ENCODE data around the gene PDIA6.

The PDIA6 gene

GRCh38 chr2:10812362-10813162, at the start of gene PDIA6:
Gene PDIA6, minus strand, starts transcription at chr2:10812785. Its CDS starts 89 bp downstream, at chr2:10812696.
- TF ChIP-seq GATA2 (IDR thresholded peaks at IDR 0.05; ENCODE audit: low read depth, low read length) (no peak), GATA3 (IDR thresholded peaks at IDR 0.05; ENCODE audit: low read depth, low read length) (no peak)

GRCh38 chr2:10862330-10862729, 49.7 kb upstream of the PDIA6 start:
- TF ChIP-seq GATA3 (IDR thresholded peaks at IDR 0.05; ENCODE audit: low read depth, low read length) (no peak), GATA2 (IDR thresholded peaks at IDR 0.05; ENCODE audit: low read depth, low read length) (no peak)

GRCh38 chr2:10861765-10862164, 49.2 kb upstream of the PDIA6 start:
- TF ChIP-seq GATA2 (IDR thresholded peaks at IDR 0.05; ENCODE audit: low read depth, low read length), result no peak
- TF ChIP-seq GATA3 (IDR thresholded peaks at IDR 0.05; ENCODE audit: low read depth, low read length), result no peak

- peak; percentile 72 for TF ChIP-seq GATA3 (IDR thresholded peaks at IDR 0.05; ENCODE audit: low read depth, low read length)
- TF ChIP-seq GATA2 (IDR thresholded peaks at IDR 0.05; ENCODE audit: low read depth, low read length), result peak; percentile 92
These were observed 48.3 kb upstream of the PDIA6 start for GRCh38 chr2:10860814-10861325.

- TF ChIP-seq GATA2 (IDR thresholded peaks at IDR 0.05; ENCODE audit: low read depth, low read length) (no peak), GATA3 (IDR thresholded peaks at IDR 0.05; ENCODE audit: low read depth, low read length) (no peak)
These were observed 47.7 kb upstream of the PDIA6 start for GRCh38 chr2:10860081-10860813.

GRCh38 chr2:10859278-10859677, 46.7 kb upstream of the PDIA6 start:
- no peak for TF ChIP-seq GATA2 (IDR thresholded peaks at IDR 0.05; ENCODE audit: low read depth, low read length)
- no peak for TF ChIP-seq GATA3 (IDR thresholded peaks at IDR 0.05; ENCODE audit: low read depth, low read length)

GRCh38 chr2:10848541-10848940, 36.0 kb upstream of the PDIA6 start:
- no peak for TF ChIP-seq GATA2 (IDR thresholded peaks at IDR 0.05; ENCODE audit: low read depth, low read length)
- TF ChIP-seq GATA3 (IDR thresholded peaks at IDR 0.05; ENCODE audit: low read depth, low read length), result no peak

- TF ChIP-seq GATA2 (IDR thresholded peaks at IDR 0.05; ENCODE audit: low read depth, low read length), result no peak
- TF ChIP-seq GATA3 (IDR thresholded peaks at IDR 0.05; ENCODE audit: low read depth, low read length), result no peak
These were observed 34.4 kb upstream of the PDIA6 start for GRCh38 chr2:10847008-10847407.

- TF ChIP-seq GATA3 (IDR thresholded peaks at IDR 0.05; ENCODE audit: low read depth, low read length) (no peak), GATA2 (IDR thresholded peaks at IDR 0.05; ENCODE audit: low read depth, low read length) (no peak)
These were observed 33.7 kb upstream of the PDIA6 start for GRCh38 chr2:10846110-10846861.

GRCh38 chr2:10845640-10846039, 33.1 kb upstream of the PDIA6 start:
- no peak for TF ChIP-seq GATA2 (IDR thresholded peaks at IDR 0.05; ENCODE audit: low read depth, low read length)
- no peak for TF ChIP-seq GATA3 (IDR thresholded peaks at IDR 0.05; ENCODE audit: low read depth, low read length)

- TF ChIP-seq GATA2 (IDR thresholded peaks at IDR 0.05; ENCODE audit: low read depth, low read length), result no peak
These were observed 31.5 kb upstream of the PDIA6 start for GRCh38 chr2:10844097-10844496.

GRCh38 chr2:10842506-10842905, 29.9 kb upstream of the PDIA6 start:
- TF ChIP-seq GATA2 (IDR thresholded peaks at IDR 0.05; ENCODE audit: low read depth, low read length), result no peak
- no peak for TF ChIP-seq GATA3 (IDR thresholded peaks at IDR 0.05; ENCODE audit: low read depth, low read length)

- TF ChIP-seq GATA3 (IDR thresholded peaks at IDR 0.05; ENCODE audit: low read depth, low read length) (no peak), GATA2 (IDR thresholded peaks at IDR 0.05; ENCODE audit: low read depth, low read length) (no peak)
These were observed 29.1 kb upstream of the PDIA6 start for GRCh38 chr2:10841547-10842219.

- no peak for TF ChIP-seq GATA2 (IDR thresholded peaks at IDR 0.05; ENCODE audit: low read depth, low read length)
- TF ChIP-seq GATA3 (IDR thresholded peaks at IDR 0.05; ENCODE audit: low read depth, low read length), result no peak
These were observed 27.2 kb upstream of the PDIA6 start for GRCh38 chr2:10839813-10840212.

Data from SH-SY5Y (cell line).